Chondrocyte (in vitro differentiated cells): ENCODE measurements around the gene ADCYAP1R1. TPM values are rescaled to one million over a fixed set of nuclear protein-coding genes. Genes with fewer than 3 reads are reported as not detected.

ENCODE experiments used
- DNase-seq: peaks from one replicate; pipeline ENCODE4 v3.0.0; 2021; ENCODE audit warnings: mixed read lengths, low spot score
- H3K27ac Mint-ChIP-seq: one replicate; pipeline ENCODE4 v1.8.0; 2021; ENCODE audit warnings: mild to moderate bottlenecking, moderate library complexity, mixed read lengths; ENCODE audit not compliant: unreplicated experiment
- H3K27me3 Mint-ChIP-seq: 2 replicates; pipeline ENCODE4 v1.8.0; 2021; ENCODE audit warnings: low read depth, mixed read lengths
- H3K36me3 Mint-ChIP-seq: 2 replicates; pipeline ENCODE4 v1.8.0; 2021; ENCODE audit warnings: low read depth, mixed read lengths
- H3K4me1 Mint-ChIP-seq: 2 replicates; pipeline ENCODE4 v1.8.0; 2021; ENCODE audit warnings: low read depth, mild to moderate bottlenecking, mixed read lengths
- H3K4me3 Mint-ChIP-seq: one replicate; pipeline ENCODE4 v1.8.0; 2021; ENCODE audit warnings: mild to moderate bottlenecking, moderate library complexity, mixed read lengths; ENCODE audit not compliant: unreplicated experiment
- H3K9me3 Mint-ChIP-seq: 2 replicates; pipeline ENCODE4 v1.8.0; 2021; ENCODE audit warnings: low read depth, mixed read lengths
- total RNA-seq: library from RNA; stranded (reverse); gene quantifications from 3 replicates; pipeline ENCODE4 v1.2.1, GENCODE V29; 2021
- TF ChIP-seq, protein P1 (sequence below): fragments of 200-600 bp; sonication (generic); IDR thresholded peaks from 2 replicates; pipeline ENCODE4 v1.5.0; 2021; ENCODE audit warnings: antibody characterized with exemption, mild to moderate bottlenecking, moderate library complexity

The ADCYAP1R1 gene
- total RNA-seq, 1 donor from 2014 or later, result not detected

DNA sequence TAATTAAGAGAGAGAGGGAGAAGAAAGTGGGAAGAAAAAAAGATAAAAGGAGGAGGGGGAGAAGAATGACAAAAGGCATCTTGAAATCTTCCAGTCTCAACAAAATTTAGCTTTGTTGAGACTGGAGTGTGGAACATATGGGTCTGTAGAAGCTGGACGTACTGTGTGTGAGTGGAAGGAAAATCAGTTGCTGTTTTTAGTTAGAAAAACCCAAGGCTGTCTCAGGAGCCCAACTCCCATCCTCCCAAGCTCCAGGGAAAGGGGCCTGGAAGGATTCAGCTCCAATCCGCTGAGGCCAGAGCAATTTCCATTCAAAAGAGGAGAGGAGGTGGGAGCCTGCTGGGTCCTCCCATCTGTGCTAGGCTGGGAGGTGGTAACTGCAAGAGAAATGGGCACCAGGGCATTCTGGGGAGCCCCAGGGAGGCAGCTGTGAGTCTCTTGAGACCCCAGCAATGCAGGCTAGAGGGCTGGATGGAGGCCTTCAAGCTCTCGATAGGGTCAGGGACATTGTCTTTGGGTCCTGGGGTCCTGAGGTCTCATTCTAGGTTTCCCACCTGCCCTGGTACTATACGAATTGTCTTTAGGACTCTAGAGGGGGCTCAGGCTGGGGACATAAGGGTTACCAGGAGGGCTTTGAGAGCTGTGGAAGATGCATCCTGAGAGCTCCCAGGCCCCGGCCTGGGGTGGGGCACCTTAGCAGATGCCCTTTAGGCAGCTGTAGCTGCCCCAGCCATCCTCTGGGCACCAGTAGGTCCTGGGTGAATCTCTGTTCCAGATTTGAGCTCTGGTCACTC lies 21.4 kb downstream of the ADCYAP1R1 start:
- TF ChIP-seq, protein P1, sequence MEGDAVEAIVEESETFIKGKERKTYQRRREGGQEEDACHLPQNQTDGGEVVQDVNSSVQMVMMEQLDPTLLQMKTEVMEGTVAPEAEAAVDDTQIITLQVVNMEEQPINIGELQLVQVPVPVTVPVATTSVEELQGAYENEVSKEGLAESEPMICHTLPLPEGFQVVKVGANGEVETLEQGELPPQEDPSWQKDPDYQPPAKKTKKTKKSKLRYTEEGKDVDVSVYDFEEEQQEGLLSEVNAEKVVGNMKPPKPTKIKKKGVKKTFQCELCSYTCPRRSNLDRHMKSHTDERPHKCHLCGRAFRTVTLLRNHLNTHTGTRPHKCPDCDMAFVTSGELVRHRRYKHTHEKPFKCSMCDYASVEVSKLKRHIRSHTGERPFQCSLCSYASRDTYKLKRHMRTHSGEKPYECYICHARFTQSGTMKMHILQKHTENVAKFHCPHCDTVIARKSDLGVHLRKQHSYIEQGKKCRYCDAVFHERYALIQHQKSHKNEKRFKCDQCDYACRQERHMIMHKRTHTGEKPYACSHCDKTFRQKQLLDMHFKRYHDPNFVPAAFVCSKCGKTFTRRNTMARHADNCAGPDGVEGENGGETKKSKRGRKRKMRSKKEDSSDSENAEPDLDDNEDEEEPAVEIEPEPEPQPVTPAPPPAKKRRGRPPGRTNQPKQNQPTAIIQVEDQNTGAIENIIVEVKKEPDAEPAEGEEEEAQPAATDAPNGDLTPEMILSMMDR, result no peak
- peaks cover 33% of the 10 kb centered on the region for H3K27me3 Mint-ChIP-seq
- H3K9me3 Mint-ChIP-seq, result no peaks in the 10 kb centered on the region
- DNase-seq, result peak; percentile 43
- no peak overlapping the region for H3K27ac Mint-ChIP-seq
- H3K4me1 Mint-ChIP-seq, result no peaks in the 10 kb centered on the region
- H3K36me3 Mint-ChIP-seq, result no peaks in the 10 kb centered on the region
- H3K4me3 Mint-ChIP-seq, result no peak overlapping the region

- Mint-ChIP-seq H3K27ac (no peak overlapping the region), H3K4me1 (no peaks in the 10 kb centered on the region), H3K36me3 (no peaks in the 10 kb centered on the region), H3K4me3 (no peak overlapping the region), H3K27me3 (peaks cover 38% of the 10 kb centered on the region), H3K9me3 (no peaks in the 10 kb centered on the region)
- TF ChIP-seq, protein P1, result no peak
- no peak for DNase-seq
Measured at GRCh38 chr7:31074120-31074383, 21.9 kb downstream of the ADCYAP1R1 start.

DNA sequence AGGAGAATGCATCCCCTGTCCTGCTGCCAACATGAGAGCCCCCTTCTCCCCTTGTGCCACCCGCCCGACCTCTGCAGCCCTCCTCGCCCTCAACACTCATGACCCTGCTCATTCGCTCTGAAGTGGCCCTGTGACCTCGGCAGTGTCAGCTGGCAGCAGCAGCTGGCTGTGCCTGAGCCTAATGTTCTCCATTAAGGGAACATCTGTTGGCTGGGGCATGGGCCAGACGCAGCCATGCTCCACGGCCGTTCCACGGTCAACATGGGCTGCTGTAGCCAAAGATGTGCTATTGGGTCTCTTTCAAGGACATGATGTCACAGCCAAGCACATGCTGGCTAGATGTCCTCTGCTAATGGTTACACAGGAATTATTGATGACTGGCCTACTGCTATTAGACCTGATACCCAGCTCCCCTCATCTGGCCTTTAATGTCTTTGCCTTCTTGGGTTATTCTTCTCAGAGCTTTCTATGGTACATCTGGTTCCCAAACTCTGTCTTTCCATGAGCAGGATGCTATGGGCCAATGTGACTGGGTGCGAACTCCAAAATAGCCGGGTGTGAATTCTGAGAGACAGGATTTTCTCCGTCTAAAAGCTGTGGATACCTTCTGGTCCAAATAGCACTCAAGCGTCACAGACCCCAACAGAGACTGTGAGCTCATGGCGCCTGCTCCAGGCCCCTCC lies 22.4 kb downstream of the ADCYAP1R1 start:
- H3K4me3 Mint-ChIP-seq, result no peak overlapping the region
- H3K27ac Mint-ChIP-seq, result no peak overlapping the region
- H3K27me3 Mint-ChIP-seq, result peaks cover 41% of the 10 kb centered on the region
- H3K4me1 Mint-ChIP-seq, result no peaks in the 10 kb centered on the region
- H3K36me3 Mint-ChIP-seq, result no peaks in the 10 kb centered on the region
- peak; percentile 48 for DNase-seq
- H3K9me3 Mint-ChIP-seq, result no peaks in the 10 kb centered on the region
- TF ChIP-seq, protein P1, result no peak

- H3K9me3 Mint-ChIP-seq, result no peaks in the 10 kb centered on the region
- peaks cover 45% of the 10 kb centered on the region for H3K27me3 Mint-ChIP-seq
- H3K4me1 Mint-ChIP-seq, result no peaks in the 10 kb centered on the region
- DNase-seq, result peak; percentile 44
- H3K27ac Mint-ChIP-seq, result no peak overlapping the region
- H3K36me3 Mint-ChIP-seq, result no peaks in the 10 kb centered on the region
- no peak overlapping the region for H3K4me3 Mint-ChIP-seq
- TF ChIP-seq, protein P1, result no peak
Measured at GRCh38 chr7:31075086-31075405, 22.9 kb downstream of the ADCYAP1R1 start.

- H3K27me3 Mint-ChIP-seq, result peaks cover 49% of the 10 kb centered on the region
- H3K4me1 Mint-ChIP-seq, result no peaks in the 10 kb centered on the region
- H3K4me3 Mint-ChIP-seq, result no peak overlapping the region
- TF ChIP-seq, protein P1, result no peak
- no peaks in the 10 kb centered on the region for H3K36me3 Mint-ChIP-seq
- DNase-seq, result peak; percentile 82
- H3K27ac Mint-ChIP-seq, result no peak overlapping the region
- H3K9me3 Mint-ChIP-seq, result no peaks in the 10 kb centered on the region
Measured at GRCh38 chr7:31076051-31076450, 23.9 kb downstream of the ADCYAP1R1 start.
